Gastroesophageal sphincter (tissue), 4 donors: ENCODE results near the gene COMTD1. TPM values are rescaled to one million over a fixed set of nuclear protein-coding genes. Genes with fewer than 3 reads are reported as not detected.
"Not testable (repeated sequence)": the region's sequence is repeated elsewhere in the genome, so short reads cannot be mapped to it uniquely, and the experiment has no call there.

Experiments
- ATAC-seq: fragments of 150-250 bp; one replicate; pipeline ENCODE4 v1.9.1; 2016; ENCODE audit warnings: mild to moderate bottlenecking, moderate library complexity
- H3K27ac ChIP-seq, 4 donors: fragments of 200-600 bp; sonication (generic) in 3 of 4; 1 replicate in 3 of 4; 2 replicates in 1 of 4; pipeline ENCODE4 v1.5.1; 2016 to 2019
- H3K27me3 ChIP-seq: fragments of 200-600 bp; sonication (generic); one replicate; pipeline ENCODE4 v1.5.1; 2019
- H3K36me3 ChIP-seq, 2 donors: fragments of 200-600 bp; sonication (generic); one replicate each; pipeline ENCODE4 v1.5.1; 2019; ENCODE audit warnings: control low read depth in 1 of 2
- H3K4me1 ChIP-seq, 3 donors: fragments of 200-600 bp; sonication (generic); 1 replicate in 2 of 3; 2 replicates in 1 of 3; pipeline ENCODE4 v1.5.1; 2016 to 2019; ENCODE audit warnings: control low read depth in 2 of 3
- H3K4me3 ChIP-seq, 2 donors: fragments of 200-600 bp; sonication (generic); one replicate each; pipeline ENCODE4 v1.5.1; 2019; ENCODE audit warnings: mild to moderate bottlenecking in 1 of 2, moderate library complexity in 1 of 2
- H3K9me3 ChIP-seq, 3 donors: fragments of 200-600 bp; sonication (generic); one replicate each; pipeline ENCODE4 v1.5.1; 2017 to 2019; ENCODE audit warnings: control low read depth in 2 of 3
- CTCF ChIP-seq, 4 experiments: fragments of 200-600 bp in 2 of 4; fragments of 450-650 bp in 2 of 4; sonication (generic) in 1 of 4; IDR thresholded peaks; one replicate each; pipeline ENCODE4 v1.5.1; 2017 to 2019; ENCODE audit warnings: antibody characterized with exemption in 4 of 4, mild to moderate bottlenecking in 2 of 4, moderate library complexity in 2 of 4
- EP300 ChIP-seq: sonication (generic); formaldehyde crosslinking; IDR thresholded peaks from one replicate; pipeline ENCODE4 v1.6.1; 2017; ENCODE audit warnings: antibody characterized with exemption, mild to moderate bottlenecking
- POLR2A ChIP-seq, 2 donors: fragments of 450-650 bp; IDR thresholded peaks; one replicate each; pipeline ENCODE4 v1.6.1; 2017; ENCODE audit warnings: antibody characterized with exemption in 2 of 2, mild to moderate bottlenecking in 2 of 2, moderate library complexity in 1 of 2
- POLR2AphosphoS5 ChIP-seq: sonication (generic); formaldehyde crosslinking; IDR thresholded peaks from one replicate; pipeline ENCODE4 v1.6.1; 2017; ENCODE audit warnings: antibody characterized with exemption
- WGBS, 2 donors: methylation state at CpG; one replicate each; pipeline ENCODE4 v1.1.5; 2018; ENCODE audit warnings: low coverage in 1 of 2; 5-methylcytosine and 5-hydroxymethylcytosine counted together
- total RNA-seq, 4 donors: library from RNA; depleted of rRNA; stranded (reverse); fragments of >200 nt; gene quantifications; one replicate each; pipeline ENCODE4 v1.1.0, GENCODE V29; 2016

The COMTD1 gene
- total RNA-seq, 4 donors from 2014 or later: 15.3 to 25.8 (median 21.6) TPM

- no peak for TF ChIP-seq CTCF (IDR thresholded peaks at IDR 0.05)
- no peak for TF ChIP-seq POLR2A (IDR thresholded peaks at IDR 0.05)
- TF ChIP-seq POLR2AphosphoS5: no peak
- TF ChIP-seq EP300: no peak
- Histone ChIP-seq H3K4me1 (peaks cover 0 to 46% (median 7%) of the 10 kb centered on the region in 3 donors), H3K9me3 (no peaks in the 10 kb centered on the region), H3K4me3 (no peak overlapping the region), H3K36me3 (no peaks in the 10 kb centered on the region), H3K27me3 (no peaks in the 10 kb centered on the region), H3K27ac (no peak overlapping the region)
- 83% methylated on average over 2 of the region's 2 CpGs; no CpG with 5 or more reads in 1 of the 2 donors for WGBS, 2 donors
- no peak for ATAC-seq
Measured at GRCh38 chr10:75205908-75206307, 29.8 kb downstream of the COMTD1 start.

GRCh38 chr10:75203724-75204123 is 32.0 kb downstream of the COMTD1 start:
- TF ChIP-seq POLR2A (IDR thresholded peaks at IDR 0.05) (no peak), EP300 (no peak), POLR2AphosphoS5 (no peak)
- no peaks in the 10 kb centered on the region for H3K9me3 ChIP-seq
- no peaks in the 10 kb centered on the region for H3K27me3 ChIP-seq
- ATAC-seq: no peak
- WGBS, 2 donors: 100% methylated on average over 1 of the region's 5 CpGs
- H3K4me3 ChIP-seq: no peak overlapping the region
- peak overlapping the region in 2 of 4 donors; percentile 75 to 77 for H3K27ac ChIP-seq
- no peaks in the 10 kb centered on the region for H3K36me3 ChIP-seq
- peaks cover 0 to 36% (median 7%) of the 10 kb centered on the region in 3 donors for H3K4me1 ChIP-seq

- H3K9me3 ChIP-seq, H3K36me3 ChIP-seq, H3K27me3 ChIP-seq, H3K4me3 ChIP-seq: not testable (repeated sequence)
- peak; percentile 20 for ATAC-seq
- Histone ChIP-seq H3K4me1 (peaks cover 0 to 30% (median 7%) of the 10 kb centered on the region in 3 donors), H3K27ac (peak overlapping the region; percentile 36 to 77 (median 69))
- WGBS, 2 donors: 80 to 89% methylated on average over 7 to 9 of the region's 11 CpGs
Measured at GRCh38 chr10:75203046-75203620, 32.6 kb downstream of the COMTD1 start.

GRCh38 chr10:75202321-75203045 is 33.3 kb downstream of the COMTD1 start:
- no peaks in the 10 kb centered on the region for H3K27me3 ChIP-seq
- peaks cover 0 to 23% (median 7%) of the 10 kb centered on the region in 3 donors for H3K4me1 ChIP-seq
- peak overlapping the region; percentile 36 to 77 (median 69) for H3K27ac ChIP-seq
- no peaks in the 10 kb centered on the region for H3K36me3 ChIP-seq
- no peak for TF ChIP-seq POLR2A (IDR thresholded peaks at IDR 0.05)
- TF ChIP-seq EP300: no peak
- TF ChIP-seq CTCF (IDR thresholded peaks at IDR 0.05): no peak
- TF ChIP-seq POLR2AphosphoS5: peak; percentile 18
- WGBS, 2 donors: 27% methylated on average over 1 of the region's 1 CpG; no CpG with 5 or more reads in 1 of the 2 donors
- peak; percentile 94 for ATAC-seq
- H3K9me3 ChIP-seq: no peaks in the 10 kb centered on the region
- no peak overlapping the region for H3K4me3 ChIP-seq

- no peak for ATAC-seq
- WGBS, 2 donors: 84 to 87% methylated on average over 7 to 9 of the region's 9 CpGs
Measured at GRCh38 chr10:75201793-75202307, 33.9 kb downstream of the COMTD1 start.

GRCh38 chr10:75199949-75200348 is 35.8 kb downstream of the COMTD1 start:
- ATAC-seq, H3K9me3 ChIP-seq, H3K4me3 ChIP-seq, H3K27ac ChIP-seq, H3K36me3 ChIP-seq, H3K27me3 ChIP-seq: not testable (repeated sequence)
- 43 to 44% methylated on average over 2 of the region's 6 CpGs for WGBS, 2 donors
- H3K4me1 ChIP-seq: peaks cover 0 to 30% (median 7%) of the 10 kb centered on the region in 3 donors

More at GRCh38 chr10:75201793-75202307, 33.9 kb downstream of the COMTD1 start:
- TF ChIP-seq CTCF (IDR thresholded peaks at IDR 0.05): no peak
- TF ChIP-seq POLR2AphosphoS5: no peak
- TF ChIP-seq EP300: no peak
- no peak for TF ChIP-seq POLR2A (IDR thresholded peaks at IDR 0.05)
- Histone ChIP-seq H3K27me3 (no peaks in the 10 kb centered on the region), H3K4me1 (peaks cover 0 to 22% (median 7%) of the 10 kb centered on the region in 3 donors), H3K36me3 (no peaks in the 10 kb centered on the region), H3K4me3 (no peak overlapping the region), H3K27ac (peak overlapping the region in 3 of 4 donors; percentile 63 to 77 (median 75)), H3K9me3 (no peaks in the 10 kb centered on the region)
